Adipocyte (in vitro differentiated cells): ENCODE data around the gene ARMC8.
"Not testable (repeated sequence)": the region's sequence is repeated elsewhere in the genome, so short reads cannot be mapped to it uniquely, and the experiment has no call there.

Experiments
- DNase-seq: peaks from one replicate; pipeline ENCODE4 v3.0.0-alpha.2; 2015; ENCODE audit warnings: low read depth
- H3K27me3 ChIP-seq: replicated peaks from 2 replicates; pipeline ENCODE4 v1.7.0; 2013; ENCODE audit warnings: mild to moderate bottlenecking, low read length, moderate library complexity; ENCODE audit not compliant: control insufficient read depth, insufficient read depth
- H3K36me3 ChIP-seq: 2 replicates; pipeline ENCODE4 v1.7.0; 2013; ENCODE audit warnings: low read length, mild to moderate bottlenecking, moderate library complexity; ENCODE audit not compliant: control insufficient read depth, insufficient read depth, severe bottlenecking
- H3K4me1 ChIP-seq: 2 replicates; pipeline ENCODE4 v1.7.0; 2013; ENCODE audit warnings: mild to moderate bottlenecking, low read length, moderate library complexity; ENCODE audit not compliant: control insufficient read depth, insufficient read depth
- H3K4me3 ChIP-seq: 2 replicates; pipeline ENCODE4 v1.7.0; 2013; ENCODE audit warnings: mild to moderate bottlenecking, low read length, moderate library complexity
- H3K9ac ChIP-seq: 2 replicates; pipeline ENCODE4 v1.7.0; 2013; ENCODE audit warnings: mild to moderate bottlenecking, low read length, moderate library complexity
- H3K9me3 ChIP-seq: 2 replicates; pipeline ENCODE4 v1.7.0; 2013; ENCODE audit warnings: mild to moderate bottlenecking, low read length, moderate library complexity; ENCODE audit not compliant: control insufficient read depth

The ARMC8 gene

DNA sequence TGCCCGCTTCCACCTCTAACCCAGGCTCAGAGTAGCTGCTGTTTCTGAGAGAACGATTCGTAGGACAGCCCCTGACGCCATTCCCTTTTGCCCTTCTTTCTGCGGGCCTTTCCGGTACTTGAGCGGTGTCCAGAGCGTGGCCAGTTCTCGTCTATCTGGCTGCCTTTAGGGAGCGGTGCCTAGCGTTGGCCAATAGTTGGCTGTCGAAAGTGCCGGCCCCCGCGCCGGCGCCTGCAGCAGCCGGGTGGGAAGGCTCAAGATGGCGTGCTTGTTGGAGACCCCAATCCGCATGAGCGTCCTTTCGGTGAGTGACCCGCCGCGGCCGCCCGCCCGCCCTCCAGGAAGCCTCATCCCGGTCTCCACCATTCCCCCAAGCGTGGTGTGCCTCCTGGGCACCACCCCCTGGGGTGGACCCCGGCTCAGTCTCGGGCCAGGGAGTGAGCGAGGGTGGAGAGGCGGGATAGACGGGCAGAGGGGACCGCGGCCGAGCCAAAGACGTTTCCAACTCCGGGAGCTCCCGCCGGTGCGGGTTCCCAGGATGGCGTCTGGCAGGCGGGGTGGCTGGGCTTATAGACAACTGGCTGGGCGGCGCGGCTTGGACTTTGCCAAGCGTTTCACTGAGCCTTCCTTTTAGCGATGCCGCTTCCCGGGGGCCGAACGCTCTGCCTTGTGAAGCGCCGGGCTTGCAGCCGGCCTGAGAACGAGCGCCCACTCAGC is at the start of gene ARMC8:
Gene ARMC8 (plus strand): TSS at position 6 of the 717 bp plus-strand sequence. CDS start 254 bp downstream, at position 260.
- Histone ChIP-seq H3K4me1 (peaks cover 38% of the 10 kb centered on the region), H3K9ac (peak within 1 kb of the TSS; percentile 99), H3K36me3 (peaks cover 11% of the 10 kb centered on the region), H3K27me3 (no peaks in the 10 kb centered on the region), H3K4me3 (peak within 1 kb of the TSS; percentile 90), H3K9me3 (no peaks in the 10 kb centered on the region)
- peak; percentile 75 for DNase-seq

- no peaks in the 10 kb centered on the region for H3K9me3 ChIP-seq
- no peak overlapping the region for H3K4me3 ChIP-seq
- H3K4me1 ChIP-seq, result peaks cover 2% of the 10 kb centered on the region
- DNase-seq, result no peak
- H3K36me3 ChIP-seq, result no peaks in the 10 kb centered on the region
- H3K9ac ChIP-seq, result no peak overlapping the region
- H3K27me3 ChIP-seq, result no peaks in the 10 kb centered on the region
These were observed 49.2 kb upstream of the ARMC8 start for GRCh38 chr3:138137861-138138260.

GRCh38 chr3:138139691-138140090 is 47.4 kb upstream of the ARMC8 start:
- Histone ChIP-seq H3K36me3 (no peaks in the 10 kb centered on the region), H3K4me3 (no peak overlapping the region), H3K27me3 (no peaks in the 10 kb centered on the region), H3K4me1 (peaks cover 2% of the 10 kb centered on the region), H3K9ac (no peak overlapping the region), H3K9me3 (no peaks in the 10 kb centered on the region)
- no peak for DNase-seq

DNA sequence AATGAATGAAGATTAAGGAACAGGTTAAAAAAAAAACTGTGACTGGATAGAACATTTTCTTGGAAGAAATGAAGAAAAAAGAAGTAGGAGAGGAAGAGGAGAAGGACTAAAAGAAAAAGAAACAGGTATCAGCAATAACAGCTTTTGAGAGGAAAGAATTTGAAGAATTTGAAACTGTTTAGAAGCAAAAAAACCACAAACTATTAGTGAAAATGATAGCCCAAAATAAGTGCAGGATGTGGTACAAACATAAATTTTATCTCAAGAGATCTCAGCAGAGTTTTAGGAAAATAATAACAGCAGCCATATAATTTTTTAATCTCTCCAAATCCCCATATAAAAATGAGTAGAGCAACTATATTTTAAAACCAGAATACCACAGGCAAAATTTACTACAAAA is 46.2 kb upstream of the ARMC8 start:
- peaks cover 2% of the 10 kb centered on the region for H3K4me1 ChIP-seq
- H3K9me3 ChIP-seq, result no peaks in the 10 kb centered on the region
- no peak for DNase-seq
- H3K4me3 ChIP-seq, result no peak overlapping the region
- no peak overlapping the region for H3K9ac ChIP-seq
- no peaks in the 10 kb centered on the region for H3K36me3 ChIP-seq
- no peaks in the 10 kb centered on the region for H3K27me3 ChIP-seq

- H3K9ac ChIP-seq, H3K36me3 ChIP-seq, H3K4me1 ChIP-seq, H3K4me3 ChIP-seq, H3K9me3 ChIP-seq, H3K27me3 ChIP-seq, DNase-seq: not testable (repeated sequence)
These were observed 44.9 kb upstream of the ARMC8 start for GRCh38 chr3:138142181-138142580.

GRCh38 chr3:138148503-138148902 is 38.6 kb upstream of the ARMC8 start:
- Histone ChIP-seq H3K4me3 (no peak overlapping the region), H3K4me1 (no peaks in the 10 kb centered on the region), H3K9me3 (no peaks in the 10 kb centered on the region), H3K9ac (no peak overlapping the region), H3K27me3 (no peaks in the 10 kb centered on the region), H3K36me3 (no peaks in the 10 kb centered on the region)
- DNase-seq, result no peak

GRCh38 chr3:138154534-138154933 is 32.6 kb upstream of the ARMC8 start:
- H3K4me1 ChIP-seq, result no peaks in the 10 kb centered on the region
- H3K36me3 ChIP-seq, result no peaks in the 10 kb centered on the region
- peaks cover 7% of the 10 kb centered on the region for H3K9me3 ChIP-seq
- no peak overlapping the region for H3K4me3 ChIP-seq
- no peaks in the 10 kb centered on the region for H3K27me3 ChIP-seq
- H3K9ac ChIP-seq, result no peak overlapping the region
- DNase-seq, result no peak

DNA sequence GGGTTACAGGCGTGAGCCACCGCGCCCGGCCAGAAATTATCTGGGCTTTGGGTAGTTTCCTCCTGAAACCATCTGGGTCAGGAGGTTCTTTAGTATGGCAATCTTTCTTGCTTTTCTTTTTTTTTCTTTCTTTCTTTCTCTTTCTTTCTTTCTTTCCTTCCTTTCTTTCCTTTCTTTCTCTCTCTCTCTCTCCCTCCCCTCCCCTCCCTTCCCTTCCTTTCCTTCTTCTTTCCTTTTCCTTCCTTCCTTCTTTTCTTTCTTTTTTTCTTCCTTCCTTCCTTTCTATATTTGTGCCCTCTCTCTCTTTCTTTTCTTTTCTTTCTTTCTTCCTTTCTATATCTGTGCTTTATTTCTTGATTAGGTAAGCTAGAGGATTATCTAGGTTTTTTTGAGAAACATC is 29.4 kb upstream of the ARMC8 start:
- DNase-seq, result no peak
- Histone ChIP-seq H3K4me3 (no peak overlapping the region), H3K27me3 (no peaks in the 10 kb centered on the region), H3K9me3 (peaks cover 7% of the 10 kb centered on the region), H3K4me1 (no peaks in the 10 kb centered on the region), H3K9ac (no peak overlapping the region), H3K36me3 (peaks cover 26% of the 10 kb centered on the region)

GRCh38 chr3:138165061-138165460 is 22.0 kb upstream of the ARMC8 start:
- H3K4me1 ChIP-seq, result no peaks in the 10 kb centered on the region
- H3K36me3 ChIP-seq, result peaks cover 78% of the 10 kb centered on the region

GRCh38 chr3:138172625-138173024 is 14.5 kb upstream of the ARMC8 start:
- peaks cover 35% of the 10 kb centered on the region for H3K36me3 ChIP-seq
- no peaks in the 10 kb centered on the region for H3K9me3 ChIP-seq
- H3K4me1 ChIP-seq, result peaks cover 3% of the 10 kb centered on the region
- H3K9ac ChIP-seq, result no peak overlapping the region
- no peak for DNase-seq
- H3K27me3 ChIP-seq, result no peaks in the 10 kb centered on the region
- no peak overlapping the region for H3K4me3 ChIP-seq

More at GRCh38 chr3:138165061-138165460, 22.0 kb upstream of the ARMC8 start:
- H3K9ac ChIP-seq, result no peak overlapping the region
- H3K4me3 ChIP-seq, result no peak overlapping the region
- no peak for DNase-seq
- H3K27me3 ChIP-seq, result no peaks in the 10 kb centered on the region
- no peaks in the 10 kb centered on the region for H3K9me3 ChIP-seq

DNA sequence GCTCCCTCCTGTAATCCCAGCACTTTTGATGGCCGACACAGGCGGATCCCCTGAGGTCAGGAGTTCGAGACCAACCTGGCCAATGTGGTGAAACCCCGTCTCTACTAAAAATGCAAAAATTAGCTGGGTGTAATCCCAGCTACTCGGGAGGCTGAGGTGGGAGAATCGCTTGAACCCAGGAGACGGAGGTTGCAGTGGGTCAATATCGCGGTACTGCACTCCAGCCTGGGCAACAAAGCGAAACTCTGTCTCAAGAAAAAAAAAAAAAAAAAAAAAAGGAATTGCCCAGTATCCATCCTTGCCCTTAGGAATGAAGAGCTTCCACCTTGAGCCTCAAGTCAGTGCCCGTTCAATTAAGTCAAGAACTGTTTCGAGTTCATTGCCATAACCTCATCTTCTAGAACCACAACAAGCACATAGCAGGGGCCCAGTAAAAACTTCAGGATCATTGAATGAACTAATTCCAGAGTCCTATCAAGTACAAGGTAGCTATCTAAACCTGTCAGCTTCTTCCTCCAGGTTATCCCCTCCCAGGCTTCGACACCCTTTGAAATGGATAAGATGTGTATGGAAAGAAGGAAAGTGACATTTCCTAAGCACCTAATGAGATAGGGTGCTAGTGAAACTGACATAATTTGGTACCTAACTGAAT is 13.2 kb upstream of the ARMC8 start:
- Histone ChIP-seq H3K9ac (peak overlapping the region; percentile 89), H3K36me3 (peaks cover 30% of the 10 kb centered on the region), H3K27me3 (no peaks in the 10 kb centered on the region), H3K9me3 (no peaks in the 10 kb centered on the region), H3K4me3 (peak overlapping the region; percentile 91), H3K4me1 (peaks cover 3% of the 10 kb centered on the region)
- DNase-seq, result peak; percentile 24
